SU-DHL-6 (cell line): ENCODE measurements around the gene GPN2.

Experiments
- H2AFZ ChIP-seq: fragments of 200-600 bp; sonication (generic); 2 replicates; pipeline ENCODE4 v1.6.1; 2014; ENCODE audit warnings: low read depth, mild to moderate bottlenecking, moderate library complexity, mixed read lengths, antibody characterized with exemption, low read length; ENCODE audit not compliant: severe bottlenecking
- H3F3A ChIP-seq: fragments of 200-600 bp; shearing (Covaris generic); 2 replicates; pipeline ENCODE4 v1.6.0; 2016; ENCODE audit warnings: antibody characterized with exemption, mild to moderate bottlenecking; ENCODE audit not compliant: insufficient read depth
- H3K27ac ChIP-seq: fragments of 200-600 bp; sonication (generic); 2 replicates; pipeline ENCODE4 v1.5.1; 2016; ENCODE audit warnings: low read depth, mild to moderate bottlenecking, low read length, moderate library complexity, mixed read lengths
- H3K27me3 ChIP-seq: fragments of 200-600 bp; sonication (generic), shearing (Covaris generic); 2 replicates; pipeline ENCODE4 v1.6.0; 2014; ENCODE audit warnings: mild to moderate bottlenecking, low read length
- H3K36me3 ChIP-seq: fragments of 200-600 bp; sonication (generic); 2 replicates; pipeline ENCODE4 v1.6.1; 2014; ENCODE audit warnings: mild to moderate bottlenecking, low read length, mixed read lengths
- H3K4me2 ChIP-seq: fragments of 300-600, 200-600 bp; shearing (Covaris generic), sonication (generic); 2 replicates; pipeline ENCODE4 v1.6.0; 2014; ENCODE audit warnings: low read length, low read depth, mild to moderate bottlenecking; ENCODE audit not compliant: poor library complexity, severe bottlenecking
- H3K4me3 ChIP-seq: fragments of 200-600 bp; sonication (generic); 2 replicates; pipeline ENCODE4 v1.5.1; 2014; ENCODE audit warnings: antibody characterized with exemption, low read length, mild to moderate bottlenecking, mixed read lengths; ENCODE audit not compliant: insufficient read depth, poor library complexity, severe bottlenecking
- H3K79me2 ChIP-seq: fragments of 200-600 bp; sonication (generic); 2 replicates; pipeline ENCODE4 v1.6.1; 2014; ENCODE audit warnings: mild to moderate bottlenecking, low read length, moderate library complexity; ENCODE audit not compliant: insufficient read depth
- H3K9ac ChIP-seq: fragments of 200-600 bp; sonication (generic); 2 replicates; pipeline ENCODE4 v1.7.0; 2014; ENCODE audit warnings: mild to moderate bottlenecking, low read length
- H3K9me2 ChIP-seq: fragments of 200-600 bp; sonication (generic); replicated peaks from 2 replicates; pipeline ENCODE4 v1.6.1; 2014; ENCODE audit warnings: low read length; ENCODE audit not compliant: insufficient read depth
- H3K9me3 ChIP-seq: fragments of 200-600 bp; sonication (generic); 2 replicates; pipeline ENCODE4 v1.6.1; 2014; ENCODE audit warnings: low read length, mixed read lengths; ENCODE audit not compliant: insufficient read depth
- H4K20me1 ChIP-seq: fragments of 200-600 bp; sonication (generic); 2 replicates; pipeline ENCODE4 v1.6.1; 2014; ENCODE audit warnings: low read depth, mild to moderate bottlenecking, antibody characterized with exemption, low read length, moderate library complexity, mixed read lengths
- CTCF ChIP-seq: fragments of 200-600 bp; sonication (generic); IDR thresholded peaks from one replicate; pipeline ENCODE4 v1.5.1; 2017; ENCODE audit warnings: antibody characterized with exemption, mild to moderate bottlenecking, low read length, moderate library complexity; ENCODE audit not compliant: insufficient read depth, poor library complexity, severe bottlenecking
- EZH2phosphoT487 ChIP-seq: fragments of 200-600 bp; sonication (generic), shearing (Covaris generic); conservative IDR thresholded peaks from 2 replicates; pipeline ENCODE4 v1.6.1; 2018; ENCODE audit warnings: mild to moderate bottlenecking, antibody characterized with exemption, low read length, moderate library complexity, mixed read lengths

Gene GPN2

DNA sequence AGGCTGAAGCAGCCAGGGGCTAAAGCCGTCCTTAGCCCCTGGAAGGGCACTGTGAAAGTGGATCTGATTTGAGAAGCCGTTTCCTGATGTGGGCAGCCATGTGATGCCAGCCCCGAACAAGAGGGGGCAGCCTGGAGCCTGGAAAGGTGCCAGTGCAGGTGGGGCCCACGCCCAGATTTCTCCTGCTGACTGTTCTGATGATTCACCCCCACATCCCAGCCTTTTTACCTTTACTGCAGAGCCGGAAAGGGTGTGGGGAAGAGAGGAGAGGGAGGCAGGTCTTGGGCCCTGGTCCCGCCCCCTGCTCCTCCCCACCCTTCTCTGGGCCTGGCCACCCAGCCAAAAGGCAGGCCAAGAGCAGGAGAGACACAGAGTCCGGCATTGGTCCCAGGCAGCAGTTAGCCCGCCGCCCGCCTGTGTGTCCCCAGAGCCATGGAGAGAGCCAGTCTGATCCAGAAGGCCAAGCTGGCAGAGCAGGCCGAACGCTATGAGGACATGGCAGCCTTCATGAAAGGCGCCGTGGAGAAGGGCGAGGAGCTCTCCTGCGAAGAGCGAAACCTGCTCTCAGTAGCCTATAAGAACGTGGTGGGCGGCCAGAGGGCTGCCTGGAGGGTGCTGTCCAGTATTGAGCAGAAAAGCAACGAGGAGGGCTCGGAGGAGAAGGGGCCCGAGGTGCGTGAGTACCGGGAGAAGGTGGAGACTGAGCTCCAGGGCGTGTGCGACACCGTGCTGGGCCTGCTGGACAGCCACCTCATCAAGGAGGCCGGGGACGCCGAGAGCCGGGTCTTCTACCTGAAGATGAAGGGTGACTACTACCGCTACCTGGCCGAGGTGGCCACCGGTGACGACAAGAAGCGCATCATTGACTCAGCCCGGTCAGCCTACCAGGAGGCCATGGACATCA is 27.1 kb downstream of the GPN2 start, which contains the start of gene SFN:
Gene SFN, plus strand, starts transcription at position 369 of the 904 bp plus-strand sequence. Its CDS starts 64 bp downstream, at position 433.
- Histone ChIP-seq H3K27ac (peak within 1 kb of the TSS; percentile 99), H3K9me2 (no peaks in the 10 kb centered on the region), H3K36me3 (no peaks in the 10 kb centered on the region), H3K27me3 (no peaks in the 10 kb centered on the region), H3K79me2 (no peaks in the 10 kb centered on the region), H4K20me1 (no peaks in the 10 kb centered on the region), H2AFZ (peak within 1 kb of the TSS; percentile 42), H3K9me3 (no peaks in the 10 kb centered on the region), H3K4me3 (peak within 1 kb of the TSS; percentile 75), H3K9ac (peak within 1 kb of the TSS; percentile 99), H3K4me2 (peak within 1 kb of the TSS; percentile 99), H3F3A (peaks cover 21% of the 10 kb centered on the region)
- TF ChIP-seq CTCF (peak; percentile 77), EZH2phosphoT487 (no peak)

DNA sequence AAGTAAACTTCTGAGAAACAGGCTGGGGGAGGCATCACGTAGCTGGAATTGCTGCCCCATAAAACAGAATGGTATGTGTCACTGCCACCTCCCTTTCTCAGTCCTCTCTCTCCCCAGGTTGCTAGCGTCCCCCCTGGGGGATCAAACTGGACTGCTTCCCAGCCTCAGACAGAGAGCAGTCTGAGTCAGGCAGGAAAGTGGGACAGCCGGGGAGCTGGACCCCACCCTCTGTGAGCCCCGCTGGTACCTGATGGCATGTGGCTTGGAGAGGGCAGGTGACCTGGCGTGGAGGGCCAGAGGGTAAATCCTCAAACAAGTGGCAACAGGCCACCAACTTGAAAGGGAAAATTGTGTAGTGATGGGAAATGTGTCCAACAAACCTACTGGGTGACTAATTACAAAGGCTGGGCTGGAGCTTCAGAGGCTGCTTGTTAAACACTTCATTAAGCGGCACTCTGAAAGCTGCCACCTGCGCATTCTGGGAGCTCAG is 28.1 kb downstream of the GPN2 start:
- H3K9me3 ChIP-seq, result no peaks in the 10 kb centered on the region
- H3K9me2 ChIP-seq, result no peaks in the 10 kb centered on the region
- no peak overlapping the region for H3K9ac ChIP-seq
- H4K20me1 ChIP-seq, result no peaks in the 10 kb centered on the region
- no peaks in the 10 kb centered on the region for H3K27me3 ChIP-seq
- H3K4me3 ChIP-seq, result no peak overlapping the region
- no peaks in the 10 kb centered on the region for H3K79me2 ChIP-seq
- no peak overlapping the region for H2AFZ ChIP-seq
- H3F3A ChIP-seq, result peaks cover 12% of the 10 kb centered on the region
- TF ChIP-seq EZH2phosphoT487 (no peak), CTCF (no peak)
- no peaks in the 10 kb centered on the region for H3K36me3 ChIP-seq
- H3K4me2 ChIP-seq, result no peak overlapping the region
- H3K27ac ChIP-seq, result no peak overlapping the region

- H3K9ac ChIP-seq, result no peak overlapping the region
- no peak overlapping the region for H3K27ac ChIP-seq
- H3K36me3 ChIP-seq, result no peaks in the 10 kb centered on the region
- no peak overlapping the region for H2AFZ ChIP-seq
- peaks cover 11% of the 10 kb centered on the region for H3F3A ChIP-seq
- H4K20me1 ChIP-seq, result no peaks in the 10 kb centered on the region
- H3K9me2 ChIP-seq, result no peaks in the 10 kb centered on the region
- H3K79me2 ChIP-seq, result no peaks in the 10 kb centered on the region
- H3K9me3 ChIP-seq, result no peaks in the 10 kb centered on the region
- no peak overlapping the region for H3K4me2 ChIP-seq
- no peaks in the 10 kb centered on the region for H3K27me3 ChIP-seq
- no peak overlapping the region for H3K4me3 ChIP-seq
- TF ChIP-seq EZH2phosphoT487, result no peak
- TF ChIP-seq CTCF, result no peak
These were observed 28.8 kb downstream of the GPN2 start for GRCh38 chr1:26861286-26861701.
